Measurements from ENCODE around the gene B4GALT2.

Gene B4GALT2

DNA sequence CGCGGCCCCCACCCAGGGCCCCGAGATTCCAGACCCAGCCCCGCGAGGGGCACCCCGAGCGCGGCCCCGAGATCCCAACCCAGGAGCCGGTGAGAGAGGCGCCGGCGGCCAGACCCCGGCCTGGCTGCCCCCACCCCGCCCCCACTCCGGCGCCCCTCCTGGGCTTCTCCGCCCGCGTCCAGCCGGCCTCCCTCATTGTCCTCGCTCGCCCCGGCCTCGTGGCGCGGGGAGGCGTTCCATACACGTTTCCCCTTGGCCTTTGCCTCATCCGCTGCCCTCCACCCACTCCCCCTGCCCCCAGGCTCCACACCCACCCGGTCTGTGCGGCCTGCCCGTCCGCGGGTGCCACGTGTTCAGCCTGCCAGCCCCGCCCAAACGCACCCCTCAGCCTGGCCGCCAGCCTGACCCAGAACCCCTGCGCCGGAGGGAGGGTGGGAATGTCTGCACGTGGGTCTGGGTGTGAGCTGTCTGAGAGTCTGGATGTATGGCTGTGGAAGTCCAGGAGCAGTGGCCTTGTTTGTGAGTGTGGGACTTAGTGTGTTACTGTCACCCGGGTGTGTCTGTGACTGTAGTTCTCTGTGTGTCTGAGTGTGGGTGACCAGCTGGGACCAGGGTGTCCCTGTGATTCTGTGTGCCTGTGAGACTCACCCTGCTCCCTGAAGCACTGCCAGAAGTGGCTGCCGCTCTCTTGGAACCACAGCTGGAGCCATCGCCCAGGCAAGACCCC is 681 bp downstream of the B4GALT2 start:
- FAIRE-seq, result no peak
- TF ChIP-seq POLR2A (IDR thresholded peaks at IDR 0.05; ENCODE audit: low read depth, low read length), result no peak; the same call in none of the 2 replicates
- DNase-seq (ENCODE audit: insufficient read length, low spot score), result peak; percentile 82

DNA sequence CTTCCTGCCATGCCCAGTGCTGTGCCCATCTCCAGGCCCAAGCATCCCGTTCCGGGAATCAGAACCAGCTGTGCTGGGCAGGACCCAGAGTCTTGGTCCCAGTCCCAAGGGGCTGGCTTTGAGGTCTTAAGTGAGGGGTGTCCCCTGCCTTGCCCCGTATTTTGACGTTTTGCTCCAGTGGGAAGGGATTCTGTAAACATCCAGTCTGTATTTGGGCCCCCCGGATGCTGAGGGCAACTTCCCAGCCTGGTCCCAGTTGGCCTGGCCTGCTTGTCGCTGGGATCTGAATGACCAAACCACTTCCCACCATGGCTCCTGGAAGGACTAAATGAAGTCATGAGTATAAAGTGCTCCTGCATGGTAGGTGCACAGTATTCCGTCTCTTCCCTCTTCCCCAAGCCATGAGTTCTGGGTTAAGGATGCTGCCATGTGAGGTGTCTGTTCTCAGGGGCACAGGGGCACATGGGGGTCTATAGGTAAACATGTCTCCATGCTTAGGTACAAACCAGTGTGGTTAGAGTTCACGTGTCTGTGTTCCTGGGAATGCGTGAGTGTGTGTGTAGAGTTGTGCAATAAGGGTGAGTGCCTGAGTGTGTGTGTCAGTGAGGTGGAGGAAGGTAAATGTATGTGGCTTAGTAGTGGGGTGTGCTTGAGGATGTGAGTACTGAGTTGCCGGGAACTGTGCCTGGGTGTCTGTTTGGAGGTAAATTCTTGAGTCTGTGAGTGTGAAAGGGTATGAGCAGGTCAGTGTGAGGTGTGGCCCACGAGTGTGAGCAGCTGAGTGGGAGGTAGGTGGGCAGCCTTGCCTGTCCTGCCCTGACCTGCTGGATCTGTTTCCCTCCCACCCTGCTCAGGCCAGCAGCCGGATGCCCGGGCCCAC is 1.5 kb downstream of the B4GALT2 start:
- FAIRE-seq (no peak), DNase-seq (ENCODE audit: insufficient read length, low spot score) (no peak)
- TF ChIP-seq POLR2A (IDR thresholded peaks at IDR 0.05; ENCODE audit: low read depth, low read length), result no peak

DNA sequence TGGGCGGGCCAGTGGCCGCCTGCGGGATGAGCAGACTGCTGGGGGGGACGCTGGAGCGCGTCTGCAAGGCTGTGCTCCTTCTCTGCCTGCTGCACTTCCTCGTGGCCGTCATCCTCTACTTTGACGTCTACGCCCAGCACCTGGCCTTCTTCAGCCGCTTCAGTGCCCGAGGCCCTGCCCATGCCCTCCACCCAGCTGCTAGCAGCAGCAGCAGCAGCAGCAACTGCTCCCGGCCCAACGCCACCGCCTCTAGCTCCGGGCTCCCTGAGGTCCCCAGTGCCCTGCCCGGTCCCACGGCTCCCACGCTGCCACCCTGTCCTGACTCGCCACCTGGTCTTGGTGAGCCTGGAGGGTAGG is 2.1 kb downstream of the B4GALT2 start:
- TF ChIP-seq POLR2A (IDR thresholded peaks at IDR 0.05; ENCODE audit: low read depth, low read length), result no peak
- no peak for FAIRE-seq
- no peak for DNase-seq (ENCODE audit: insufficient read length, low spot score)

DNA sequence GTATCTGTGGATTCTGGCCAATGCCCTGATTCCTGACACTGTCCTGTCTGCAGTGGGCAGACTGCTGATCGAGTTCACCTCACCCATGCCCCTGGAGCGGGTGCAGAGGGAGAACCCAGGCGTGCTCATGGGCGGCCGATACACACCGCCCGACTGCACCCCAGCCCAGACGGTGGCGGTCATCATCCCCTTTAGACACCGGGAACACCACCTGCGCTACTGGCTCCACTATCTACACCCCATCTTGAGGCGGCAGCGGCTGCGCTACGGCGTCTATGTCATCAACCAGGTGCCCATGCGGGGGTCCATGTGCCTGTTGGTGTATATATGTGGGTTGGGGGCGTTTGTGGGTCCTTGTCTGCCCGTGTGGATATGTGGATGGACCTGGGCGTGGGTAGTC is 2.6 kb downstream of the B4GALT2 start:
- TF ChIP-seq POLR2A (IDR thresholded peaks at IDR 0.05; ENCODE audit: low read depth, low read length), result no peak
- FAIRE-seq, result no peak
- DNase-seq (ENCODE audit: insufficient read length, low spot score), result no peak

DNA sequence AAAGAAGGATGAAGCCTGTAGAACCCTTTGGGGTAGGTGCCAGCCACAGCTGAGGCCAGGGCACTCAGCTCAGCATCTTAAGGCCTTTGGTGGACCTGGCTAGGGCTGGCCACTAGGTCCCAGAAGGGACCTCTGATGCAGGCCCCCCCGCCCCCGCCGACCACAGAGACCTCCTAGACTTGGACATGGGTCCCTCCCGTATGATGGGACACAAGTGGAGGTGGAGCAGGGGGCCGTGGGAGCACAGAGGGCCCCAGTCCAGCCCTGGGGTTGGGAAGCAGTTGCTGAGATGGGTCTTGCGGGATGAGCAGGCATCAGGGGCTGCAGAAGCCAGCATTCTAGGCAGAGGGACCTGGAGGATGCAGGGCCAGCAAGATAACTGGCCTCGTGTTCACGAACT is 3.2 kb downstream of the B4GALT2 start:
- DNase-seq (ENCODE audit: insufficient read length, low spot score) (no peak), FAIRE-seq (no peak)
- TF ChIP-seq POLR2A (IDR thresholded peaks at IDR 0.05; ENCODE audit: low read depth, low read length), result no peak

DNA sequence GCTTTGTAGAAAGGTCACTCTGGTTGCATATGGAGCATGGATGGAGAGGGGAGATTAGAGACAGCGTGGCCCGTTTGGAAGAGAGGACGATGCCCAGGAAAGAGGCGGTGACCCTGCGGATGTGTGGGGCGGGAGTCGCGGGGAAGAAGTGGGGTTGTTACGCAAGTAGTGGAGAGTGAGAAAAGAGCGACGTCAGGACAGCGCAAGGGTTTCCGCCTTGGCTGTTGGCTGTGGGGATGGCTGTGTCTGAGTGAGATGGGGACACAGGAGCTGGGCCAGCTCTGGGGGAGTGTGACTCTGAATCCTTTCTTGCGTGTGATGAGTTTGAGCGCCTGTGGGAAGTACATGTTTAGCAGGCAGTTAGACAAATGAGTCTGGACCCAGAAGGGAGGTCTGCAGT is 3.8 kb downstream of the B4GALT2 start:
- DNase-seq (ENCODE audit: insufficient read length, low spot score), result no peak
- no peak for TF ChIP-seq POLR2A (IDR thresholded peaks at IDR 0.05; ENCODE audit: low read depth, low read length)

DNA sequence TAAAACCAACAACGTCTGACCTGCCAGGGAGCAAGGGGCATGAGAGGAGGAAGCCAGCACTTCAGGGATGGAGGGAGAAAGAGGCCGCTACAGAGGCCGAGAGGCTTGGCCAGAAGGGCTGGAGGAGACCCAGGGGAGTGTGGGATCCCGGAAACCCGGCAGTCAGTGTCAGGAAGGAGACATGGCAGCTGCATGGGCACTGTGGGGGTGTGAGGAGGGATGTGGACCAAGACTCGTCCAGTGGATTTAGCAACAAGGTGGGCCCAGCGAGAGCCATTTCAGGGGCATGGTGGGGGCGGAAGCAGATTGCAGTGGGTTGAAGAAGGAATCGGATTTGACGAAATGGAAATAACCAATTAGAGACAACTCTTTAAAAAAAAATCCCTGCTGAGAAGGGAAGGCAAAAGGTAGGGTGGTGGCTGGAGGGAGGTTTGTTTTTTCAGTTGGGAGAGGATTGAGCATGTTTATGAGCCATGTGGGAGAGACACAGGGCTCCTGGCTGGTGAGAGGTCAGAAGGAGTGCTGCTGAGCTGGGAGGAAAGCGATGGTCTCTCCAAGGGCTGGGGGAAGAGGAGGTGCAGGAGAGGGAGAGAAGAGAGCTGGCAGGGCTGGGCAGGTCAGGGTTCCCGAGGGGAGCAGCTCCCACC is 4.4 kb downstream of the B4GALT2 start:
- no peak for FAIRE-seq
- DNase-seq (ENCODE audit: insufficient read length, low spot score), result no peak

More for the DNA sequence above, 3.8 kb downstream of the B4GALT2 start:
- no peak for FAIRE-seq

DNA sequence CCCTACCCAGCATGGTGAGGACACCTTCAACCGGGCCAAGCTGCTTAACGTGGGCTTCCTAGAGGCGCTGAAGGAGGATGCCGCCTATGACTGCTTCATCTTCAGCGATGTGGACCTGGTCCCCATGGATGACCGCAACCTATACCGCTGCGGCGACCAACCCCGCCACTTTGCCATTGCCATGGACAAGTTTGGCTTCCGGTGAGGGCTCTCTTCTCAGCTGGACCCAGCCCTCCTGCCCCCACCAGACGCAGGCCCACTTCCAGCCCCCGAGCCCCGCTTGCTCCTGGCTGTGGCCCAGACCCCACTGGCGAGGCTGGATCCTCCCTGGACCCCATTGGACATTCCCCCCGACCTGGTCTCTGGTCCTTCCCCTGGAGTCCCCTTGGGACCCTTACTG is 5.8 kb downstream of the B4GALT2 start:
- no peak for TF ChIP-seq POLR2A (IDR thresholded peaks at IDR 0.05; ENCODE audit: low read depth, low read length)
- DNase-seq (ENCODE audit: insufficient read length, low spot score) (no peak), FAIRE-seq (no peak)

More for the DNA sequence above, 4.4 kb downstream of the B4GALT2 start:
- TF ChIP-seq POLR2A (IDR thresholded peaks at IDR 0.05; ENCODE audit: low read depth, low read length), result no peak

DNA sequence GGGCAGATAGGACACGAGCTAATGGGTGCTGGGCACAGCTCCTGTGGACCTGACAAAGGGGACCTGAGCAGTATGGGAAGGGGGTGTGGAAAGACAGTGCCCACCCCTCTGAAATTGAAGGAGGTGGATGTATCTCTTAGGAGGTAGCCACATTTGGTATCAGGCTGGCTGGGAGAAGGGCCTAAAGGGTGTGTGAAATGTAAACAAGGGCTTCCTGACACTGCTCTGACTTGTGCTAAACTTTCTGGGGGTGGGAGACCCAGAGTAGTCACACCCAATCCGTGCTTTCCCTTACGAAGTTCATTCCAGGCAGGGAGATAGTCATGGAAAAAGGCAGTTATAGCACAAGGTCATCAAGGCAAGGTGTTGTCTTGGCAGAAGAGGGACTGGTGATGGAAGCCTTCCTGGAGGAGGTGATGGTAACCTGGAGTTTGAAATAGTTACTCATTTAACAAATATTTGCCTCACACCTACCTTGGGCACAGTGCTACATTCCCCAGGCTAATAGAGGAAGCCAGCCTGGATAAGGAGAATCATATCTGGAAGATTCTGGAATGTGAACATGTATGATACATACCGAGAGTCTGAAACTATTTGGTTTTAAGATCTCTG is 7.1 kb downstream of the B4GALT2 start:
- FAIRE-seq, result no peak
- no peak for TF ChIP-seq POLR2A (IDR thresholded peaks at IDR 0.05; ENCODE audit: low read depth, low read length)
- no peak for DNase-seq (ENCODE audit: insufficient read length, low spot score)

DNA sequence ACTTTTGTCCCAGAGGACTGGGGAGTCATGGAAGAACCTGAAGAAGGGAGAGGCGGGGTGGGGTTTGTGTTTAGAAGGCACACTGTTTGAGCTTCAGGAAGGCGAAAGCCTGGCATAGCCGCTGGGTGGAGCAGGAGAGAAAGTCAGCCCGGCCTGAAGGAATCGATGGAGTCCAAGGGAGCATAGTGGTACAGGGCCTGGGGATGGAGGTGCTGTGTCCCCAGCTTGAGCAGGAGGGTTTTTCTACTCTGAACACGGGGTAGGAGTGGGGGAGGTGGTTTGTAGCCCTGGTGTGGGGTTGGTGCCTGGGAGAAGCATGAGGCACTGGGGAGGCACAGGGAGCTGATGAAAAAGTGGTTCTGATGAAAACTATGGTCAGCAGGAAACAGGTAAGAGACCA is 7.7 kb downstream of the B4GALT2 start:
- no peak for FAIRE-seq
- TF ChIP-seq POLR2A (IDR thresholded peaks at IDR 0.05; ENCODE audit: low read depth, low read length), result no peak
- DNase-seq (ENCODE audit: insufficient read length, low spot score), result no peak

DNA sequence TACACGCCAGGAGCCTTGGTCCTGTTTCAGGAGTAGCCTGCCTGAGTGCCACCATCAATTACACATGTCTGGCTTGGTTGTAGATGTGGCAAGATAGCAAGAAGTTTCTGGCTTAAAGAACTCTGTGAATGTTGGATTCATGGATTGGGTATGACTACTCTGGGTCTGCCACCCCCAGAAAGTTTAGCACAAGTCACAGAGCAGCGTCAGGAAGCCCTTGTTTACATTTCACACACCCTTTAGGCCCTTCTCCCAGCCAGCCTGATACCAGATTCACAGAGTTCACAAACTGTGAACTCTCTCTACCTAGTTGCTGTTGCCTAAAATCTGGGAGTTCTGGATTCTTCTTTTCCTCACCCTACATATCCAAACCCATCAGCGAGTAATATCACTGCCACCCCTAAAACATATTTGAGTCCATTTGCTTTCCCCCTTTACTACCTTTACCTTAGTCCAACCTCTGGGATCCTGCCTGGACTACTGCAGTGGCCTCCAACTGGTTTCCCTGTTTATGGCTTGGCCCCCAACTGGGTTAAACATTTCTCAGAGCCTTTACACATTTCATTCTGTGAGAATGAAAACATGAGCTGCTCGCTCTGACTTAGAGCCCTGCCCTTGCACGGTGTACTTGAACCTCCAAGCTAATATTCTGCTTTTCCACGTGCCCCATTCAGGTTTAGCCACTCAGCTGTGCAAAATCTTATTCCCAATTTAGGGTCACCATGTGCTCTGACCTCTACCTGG is 8.3 kb downstream of the B4GALT2 start:
- TF ChIP-seq POLR2A (IDR thresholded peaks at IDR 0.05; ENCODE audit: low read depth, low read length), result no peak
- no peak for DNase-seq (ENCODE audit: insufficient read length, low spot score)
- no peak for FAIRE-seq

DNA sequence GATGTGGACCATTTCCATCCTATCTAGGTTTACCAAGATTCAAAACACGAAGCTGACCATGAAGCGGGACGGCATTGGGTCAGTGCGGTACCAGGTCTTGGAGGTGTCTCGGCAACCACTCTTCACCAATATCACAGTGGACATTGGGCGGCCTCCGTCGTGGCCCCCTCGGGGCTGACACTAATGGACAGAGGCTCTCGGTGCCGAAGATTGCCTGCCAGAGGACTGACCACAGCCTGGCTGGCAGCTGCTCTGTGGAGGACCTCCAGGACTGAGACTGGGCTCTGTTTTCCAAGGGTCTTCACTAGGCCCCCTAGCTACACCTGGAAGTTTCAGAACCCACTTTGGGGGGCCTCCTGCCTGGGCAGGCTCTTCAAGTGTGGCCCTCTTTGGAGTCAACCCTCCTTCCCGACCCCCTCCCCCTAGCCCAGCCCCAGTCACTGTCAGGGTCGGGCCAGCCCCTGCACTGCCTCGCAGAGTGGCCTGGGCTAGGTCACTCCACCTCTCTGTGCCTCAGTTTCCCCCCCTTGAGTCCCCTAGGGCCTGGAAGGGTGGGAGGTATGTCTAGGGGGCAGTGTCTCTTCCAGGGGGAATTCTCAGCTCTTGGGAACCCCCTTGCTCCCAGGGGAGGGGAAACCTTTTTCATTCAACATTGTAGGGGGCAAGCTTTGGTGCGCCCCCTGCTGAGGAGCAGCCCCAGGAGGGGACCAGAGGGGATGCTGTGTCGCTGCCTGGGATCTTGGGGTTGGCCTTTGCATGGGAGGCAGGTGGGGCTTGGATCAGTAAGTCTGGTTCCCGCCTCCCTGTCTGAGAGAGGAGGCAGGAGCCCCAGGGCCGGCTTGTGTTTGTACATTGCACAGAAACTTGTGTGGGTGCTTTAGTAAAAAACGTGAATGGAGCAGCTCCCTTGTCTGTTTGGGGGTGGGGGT is 11.5 kb downstream of the B4GALT2 start:
- FAIRE-seq (no peak), DNase-seq (ENCODE audit: insufficient read length, low spot score) (no peak)
- TF ChIP-seq POLR2A (IDR thresholded peaks at IDR 0.05; ENCODE audit: low read depth, low read length), result no peak

DNA sequence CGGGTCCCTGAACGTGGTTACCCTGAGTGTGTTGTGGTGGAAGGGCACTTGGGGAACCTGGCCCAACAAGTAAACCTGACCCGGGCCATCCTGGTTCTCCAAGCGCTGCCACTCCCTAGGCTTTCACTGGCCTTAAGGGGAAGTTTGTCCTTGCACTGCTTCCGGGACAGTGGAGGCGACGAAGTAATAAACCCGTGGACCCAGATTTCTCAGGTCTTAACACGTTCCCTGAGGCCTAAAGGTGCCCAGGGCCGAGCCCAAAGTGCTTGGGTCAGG is 12.1 kb downstream of the B4GALT2 start:
- DNase-seq (ENCODE audit: insufficient read length, low spot score), result no peak
- TF ChIP-seq POLR2A (IDR thresholded peaks at IDR 0.05; ENCODE audit: low read depth, low read length), result no peak; the same call in 1 of the 2 replicates
- FAIRE-seq, result no peak

Measured in H54 (cell line).